ELF-1 (cell line): ENCODE data around the gene LASP1NB.

Experiments used
- DNase-seq: peaks from one replicate; pipeline ENCODE4 v3.0.0-alpha.2; 2016; ENCODE audit warnings: low read depth, low spot score

The LASP1NB gene

GRCh38 chr17:38925263-38925995 is at the start of gene LASP1NB:
Gene LASP1NB, plus strand, starts transcription at chr17:38925614.
- peak; percentile 53 for DNase-seq

DNA sequence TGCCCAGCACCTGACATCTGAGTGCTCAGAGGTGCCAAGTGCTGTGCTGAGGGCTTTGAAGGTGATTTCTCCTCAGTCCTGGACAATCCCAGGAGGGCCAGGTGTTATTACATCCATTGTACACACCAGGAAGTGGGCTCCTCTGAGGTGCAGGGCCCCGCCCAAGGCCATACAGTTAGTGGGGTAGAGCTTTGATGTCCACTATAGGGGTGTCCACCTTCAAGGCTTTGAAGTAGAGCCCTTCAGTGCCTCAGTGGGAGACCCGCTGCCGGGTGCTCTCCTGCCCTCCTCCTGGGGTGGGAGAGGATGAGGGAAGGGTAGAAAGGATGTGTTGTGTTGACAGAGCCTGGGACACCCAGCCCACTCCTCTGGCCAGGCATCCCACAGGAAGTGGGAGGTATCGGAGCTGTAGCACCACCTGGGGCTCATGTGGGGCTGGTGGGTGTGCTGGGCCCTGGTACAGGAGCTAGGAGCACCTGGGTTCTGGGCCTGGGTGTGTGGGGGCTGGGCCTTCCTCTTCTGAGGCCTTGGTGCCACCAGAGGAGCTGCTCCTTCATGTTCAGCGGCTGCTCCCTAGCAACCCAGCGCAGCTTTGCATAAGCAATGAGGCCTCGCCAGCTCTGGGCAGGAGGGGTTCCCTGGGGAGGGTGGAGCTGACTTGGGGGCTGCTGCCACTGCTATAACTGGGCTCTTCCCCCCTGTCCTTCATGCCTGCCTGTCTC is 48.1 kb upstream of the LASP1NB start:
- DNase-seq, result no peak

- peak; percentile 95 for DNase-seq
Measured at GRCh38 chr17:38879878-38880665, 45.3 kb upstream of the LASP1NB start.

DNA sequence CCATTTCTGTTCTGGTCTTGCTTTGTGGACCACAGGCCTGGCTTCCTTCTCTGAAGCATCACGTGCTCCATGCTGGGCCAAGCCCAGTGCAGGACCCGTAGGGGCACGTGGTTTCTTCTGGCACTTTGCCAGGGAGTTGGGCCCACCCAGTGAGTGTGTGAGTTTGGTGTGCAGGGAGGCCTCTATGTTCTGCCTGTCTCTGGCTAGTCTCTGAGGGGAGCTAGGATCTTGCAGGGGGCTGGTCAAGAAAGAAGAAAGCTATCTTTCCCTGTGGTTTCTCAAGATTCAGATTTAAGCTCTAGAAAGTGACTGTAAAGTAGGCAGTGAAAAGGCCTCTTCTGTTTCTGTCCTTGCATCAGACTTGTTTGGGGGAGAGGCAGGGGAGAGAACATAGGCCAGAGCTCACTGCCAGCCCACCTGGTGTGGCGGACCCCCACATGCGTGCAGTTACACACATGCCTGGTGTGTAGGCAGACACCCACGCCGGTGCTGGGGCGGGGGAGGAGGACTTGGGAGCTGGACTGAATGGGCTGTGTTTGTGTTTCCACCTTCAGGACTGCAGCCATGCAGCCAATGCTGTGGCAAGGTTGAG is 43.7 kb upstream of the LASP1NB start:
- no peak for DNase-seq

DNA sequence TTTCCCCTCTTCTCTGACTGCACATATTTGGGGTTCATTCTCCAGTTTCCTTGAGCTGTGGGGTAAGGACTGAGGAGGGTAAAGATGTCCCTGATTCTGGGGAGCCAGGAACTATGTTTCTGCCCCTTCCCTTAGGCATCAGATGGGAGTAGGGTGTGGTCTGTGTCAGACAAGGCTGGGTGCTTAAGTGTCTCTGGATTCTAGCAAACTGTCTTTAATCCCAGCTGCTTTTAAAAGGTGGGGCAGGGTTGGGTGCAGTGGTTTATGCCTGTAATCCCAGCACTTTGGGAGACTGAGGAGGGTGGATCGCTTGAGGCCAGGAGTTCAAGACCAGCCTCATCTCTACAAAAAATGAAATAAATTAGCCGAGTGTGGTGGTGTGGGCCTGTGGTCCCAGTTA is 42.5 kb upstream of the LASP1NB start:
- no peak for DNase-seq

DNA sequence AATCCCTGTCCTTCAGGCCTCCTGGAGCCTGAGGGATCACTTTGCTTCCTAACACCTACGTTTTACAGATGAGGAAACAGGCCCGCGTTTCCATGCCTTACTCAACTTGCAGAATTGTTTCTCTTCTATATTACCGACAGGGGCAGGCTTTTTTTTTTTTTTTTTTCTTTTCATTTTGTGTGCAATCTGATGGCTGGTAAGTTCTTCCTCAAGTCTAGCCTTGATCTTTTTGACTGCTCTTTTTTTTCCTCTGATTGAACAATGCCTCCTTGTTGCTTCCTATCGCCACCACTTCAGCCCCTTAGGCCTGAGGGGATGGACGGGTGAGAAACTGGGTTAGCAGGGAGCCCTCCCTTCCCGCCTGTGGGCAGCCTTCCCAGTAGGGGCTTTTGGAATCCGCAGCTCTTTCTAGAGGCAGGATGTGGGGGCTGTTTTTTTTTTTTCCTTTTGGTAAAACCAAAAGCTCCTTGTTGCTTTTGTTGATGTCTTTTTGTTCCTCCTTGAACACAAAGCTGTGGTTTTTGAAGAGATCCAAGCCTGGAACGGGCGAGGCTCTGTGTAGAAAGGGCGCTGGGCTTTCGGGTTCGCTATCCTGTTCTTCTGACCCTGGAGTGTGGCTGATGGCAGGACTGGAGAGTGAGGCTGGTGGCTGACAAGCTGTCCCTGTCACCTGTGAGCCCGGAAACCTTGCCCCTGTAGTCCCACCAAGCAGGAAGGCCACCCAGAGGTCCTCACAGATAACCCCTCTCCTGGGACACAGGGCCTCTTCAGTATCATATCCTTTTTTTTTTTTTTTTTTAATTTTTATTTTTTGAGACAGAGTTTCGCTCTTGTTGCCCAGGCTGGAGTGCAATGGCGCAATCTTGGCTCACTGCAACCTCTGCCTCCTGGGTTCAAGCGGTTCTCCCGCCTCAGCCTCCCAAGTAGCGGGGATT is 41.6 kb upstream of the LASP1NB start:
- DNase-seq, result peak; percentile 91

DNA sequence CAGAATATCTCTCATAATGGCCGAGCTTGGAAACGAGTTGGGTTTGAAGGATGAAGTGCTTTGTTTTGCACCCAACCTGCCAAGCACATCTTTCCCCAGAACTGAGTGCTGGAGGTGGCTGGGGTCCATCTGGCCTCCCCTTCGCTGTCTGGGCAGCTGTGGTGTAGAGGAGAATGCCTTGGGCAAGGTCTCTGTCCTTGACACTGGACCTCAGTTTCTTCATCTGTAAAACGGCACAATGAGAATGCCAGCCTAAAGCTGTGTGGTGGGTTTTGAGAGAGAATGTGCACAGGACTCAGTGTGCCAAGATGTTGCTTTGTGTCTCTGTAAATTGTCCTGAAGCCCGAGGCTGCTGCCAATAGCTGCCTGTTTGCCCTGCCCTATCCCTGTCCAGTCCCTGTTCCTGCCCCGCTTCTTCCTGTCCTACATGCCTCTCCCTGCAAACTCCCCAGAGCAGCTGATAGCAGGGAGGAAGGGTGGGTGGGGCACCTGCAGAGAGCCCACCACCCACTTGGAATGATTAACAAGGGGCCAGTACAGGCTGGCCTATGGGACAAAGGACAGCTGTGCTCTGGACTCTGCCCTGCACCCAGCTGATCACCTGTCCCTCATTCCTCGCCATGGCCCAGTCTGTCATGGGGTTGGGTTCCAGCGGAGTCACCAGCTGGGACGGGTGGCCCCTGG is 40.2 kb upstream of the LASP1NB start:
- DNase-seq, result no peak

GRCh38 chr17:38885728-38886642 is 39.4 kb upstream of the LASP1NB start:
- peak; percentile 67 for DNase-seq

DNA sequence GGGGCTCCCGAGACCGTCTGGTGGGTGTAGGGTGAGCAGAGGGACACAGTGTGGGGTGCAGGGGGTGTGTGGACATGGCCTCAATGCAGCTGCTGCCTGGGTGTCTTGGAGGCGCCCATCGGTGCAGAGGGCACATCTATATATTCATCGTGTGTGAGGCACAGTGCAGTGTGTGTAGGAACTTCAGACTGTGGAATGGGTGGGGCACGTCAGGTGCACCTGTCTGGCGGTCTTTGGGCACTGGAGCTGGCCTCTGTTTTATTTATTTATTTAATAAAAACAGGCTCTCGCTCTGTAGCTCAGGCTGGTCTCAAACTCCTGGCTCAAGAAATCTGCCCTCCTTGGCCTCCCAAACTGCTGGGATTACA is 38.8 kb upstream of the LASP1NB start:
- no peak for DNase-seq

DNA sequence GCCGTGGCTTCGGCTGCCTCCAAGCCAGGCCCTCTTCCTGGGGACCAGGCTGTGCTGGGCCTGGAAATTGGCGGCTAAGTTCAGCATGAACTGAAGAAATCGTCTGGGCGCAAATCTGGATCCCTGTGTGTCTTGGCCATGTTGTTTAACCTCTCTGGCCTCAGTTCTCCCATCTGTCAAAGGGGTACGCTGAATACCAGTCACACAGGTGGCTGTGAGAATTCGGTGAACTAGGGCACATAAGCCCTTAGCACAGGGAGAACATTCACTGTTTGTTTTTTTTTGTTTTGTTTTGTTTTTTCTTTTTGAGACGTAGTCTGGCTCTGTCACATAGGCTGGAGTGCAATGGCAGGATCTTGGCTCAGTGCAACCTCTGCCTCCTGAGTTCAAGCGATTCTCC is 36.6 kb upstream of the LASP1NB start:
- DNase-seq, result no peak

DNA sequence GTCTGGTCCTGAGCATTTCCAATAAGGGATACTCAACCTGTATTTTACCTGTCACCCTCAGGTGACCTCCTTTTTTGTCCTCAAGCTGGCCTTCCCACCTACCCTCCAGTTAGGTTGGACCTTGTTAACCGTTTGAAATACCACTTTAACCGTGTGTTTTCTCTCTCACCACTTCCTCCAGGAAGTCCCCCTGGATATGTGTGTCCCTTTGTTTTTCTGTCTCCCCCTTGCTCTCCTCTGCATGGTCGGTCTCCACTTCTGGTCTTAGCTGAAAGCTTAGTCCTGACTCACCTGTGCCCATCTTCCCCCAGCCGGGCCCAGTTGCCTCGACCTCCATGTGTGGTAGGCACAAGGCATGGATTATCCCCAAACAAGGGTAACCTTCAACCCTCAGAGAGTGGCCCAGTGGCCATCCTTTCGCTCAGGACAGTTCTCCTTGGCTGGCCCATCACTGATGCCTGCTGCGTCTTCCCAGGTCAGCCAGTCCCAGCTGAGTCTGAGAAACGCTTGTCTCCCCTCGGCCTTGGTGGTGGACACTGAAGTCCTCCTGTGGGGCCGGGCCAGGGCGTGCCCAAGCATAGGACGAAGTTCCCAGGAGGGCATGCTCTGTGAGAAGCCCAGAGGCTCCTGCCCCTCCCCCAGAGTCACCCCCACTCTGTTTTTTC is 35.5 kb upstream of the LASP1NB start:
- DNase-seq, result no peak

DNA sequence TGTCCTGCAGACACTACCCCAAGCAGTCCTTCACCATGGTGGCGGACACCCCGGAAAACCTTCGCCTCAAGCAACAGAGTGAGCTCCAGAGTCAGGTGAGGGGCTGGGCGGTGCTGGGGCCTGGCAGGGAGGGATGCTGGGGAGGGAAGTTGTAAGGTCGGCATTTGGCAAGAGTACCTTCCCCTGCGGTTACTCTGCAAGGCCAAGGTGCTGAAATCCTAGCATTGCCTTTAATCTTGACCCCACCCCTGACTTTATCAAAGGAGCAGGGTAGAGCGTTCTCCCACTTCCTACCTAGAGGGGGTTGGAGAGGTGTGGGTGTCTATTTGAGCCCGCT is 35.0 kb upstream of the LASP1NB start:
- no peak for DNase-seq

- no peak for DNase-seq
Measured at GRCh38 chr17:38891441-38891840, 34.0 kb upstream of the LASP1NB start.

DNA sequence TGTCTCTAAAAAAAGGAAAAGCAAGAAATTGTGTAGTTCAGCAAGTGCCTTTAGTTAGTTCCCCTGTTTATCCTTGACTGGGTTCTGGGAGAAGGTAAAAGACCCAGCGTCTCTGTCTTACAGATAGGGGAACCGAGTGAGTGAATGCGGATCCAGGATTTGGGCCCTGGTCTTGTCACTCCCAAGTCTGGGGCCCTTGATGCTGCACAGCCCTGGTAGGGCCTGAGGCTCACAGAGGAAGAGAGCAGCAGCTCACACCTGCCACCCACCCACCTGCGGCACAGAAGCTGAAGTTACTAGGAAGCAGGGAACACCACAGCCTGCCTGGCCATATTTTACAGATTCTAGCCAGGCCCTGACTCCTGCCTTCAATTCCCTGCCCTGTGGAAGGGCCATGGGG is 33.3 kb upstream of the LASP1NB start:
- no peak for DNase-seq

DNA sequence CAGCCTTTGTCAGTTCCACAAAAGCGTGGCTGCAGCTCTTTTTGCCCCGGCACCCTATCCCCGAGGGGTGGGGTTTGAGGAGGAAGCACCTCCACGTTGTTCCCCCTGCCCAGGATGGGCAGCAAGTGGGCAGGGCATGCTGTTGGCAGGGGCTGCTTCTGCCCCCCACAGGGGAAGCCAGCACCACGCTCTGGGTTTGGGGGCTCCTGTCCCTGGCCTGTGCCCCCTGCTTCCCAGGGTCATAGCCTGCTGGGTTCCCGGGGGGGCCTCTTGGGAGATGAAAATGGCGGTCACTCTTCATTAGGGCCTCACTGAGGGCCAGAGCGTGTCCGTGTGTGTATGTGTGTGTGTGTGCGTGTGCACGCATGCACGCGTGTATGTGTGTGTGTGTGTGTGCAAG is 32.8 kb upstream of the LASP1NB start:
- DNase-seq, result no peak

GRCh38 chr17:38893113-38893512 is 32.3 kb upstream of the LASP1NB start:
- DNase-seq, result no peak

GRCh38 chr17:38893607-38894006 is 31.8 kb upstream of the LASP1NB start:
- no peak for DNase-seq

GRCh38 chr17:38894276-38894675 is 31.1 kb upstream of the LASP1NB start:
- DNase-seq, result no peak

GRCh38 chr17:38896346-38896954 is 29.0 kb upstream of the LASP1NB start:
- peak; percentile 86 for DNase-seq
